Anterior cingulate cortex (tissue), 58 donors: ENCODE results near the gene GSK3A.
A peak's percentile ranks its signal among the peaks of the same experiment; 100 is the strongest.
"Not testable (repeated sequence)": the region's sequence is repeated elsewhere in the genome, so short reads cannot be mapped to it uniquely, and the experiment has no call there.

Experiments used
- DNase-seq, 58 donors: peaks; one replicate each; lab custom pipeline; 2025; lab: John Stamatoyannopoulos, UW

Gene GSK3A

GRCh38 chr19:42269478-42270345 lies 27.3 kb upstream of the GSK3A start:
- peak in 1 of 58 donors; percentile 18 for DNase-seq

GRCh38 chr19:42268704-42269477 lies 26.5 kb upstream of the GSK3A start, which contains the start of gene CIC:
TSS of gene CIC (plus strand) at chr19:42269252. CDS start at chr19:42271784, 2,532 bp downstream.
- peak; percentile 98 to 100 (median 100) for DNase-seq

DNA sequence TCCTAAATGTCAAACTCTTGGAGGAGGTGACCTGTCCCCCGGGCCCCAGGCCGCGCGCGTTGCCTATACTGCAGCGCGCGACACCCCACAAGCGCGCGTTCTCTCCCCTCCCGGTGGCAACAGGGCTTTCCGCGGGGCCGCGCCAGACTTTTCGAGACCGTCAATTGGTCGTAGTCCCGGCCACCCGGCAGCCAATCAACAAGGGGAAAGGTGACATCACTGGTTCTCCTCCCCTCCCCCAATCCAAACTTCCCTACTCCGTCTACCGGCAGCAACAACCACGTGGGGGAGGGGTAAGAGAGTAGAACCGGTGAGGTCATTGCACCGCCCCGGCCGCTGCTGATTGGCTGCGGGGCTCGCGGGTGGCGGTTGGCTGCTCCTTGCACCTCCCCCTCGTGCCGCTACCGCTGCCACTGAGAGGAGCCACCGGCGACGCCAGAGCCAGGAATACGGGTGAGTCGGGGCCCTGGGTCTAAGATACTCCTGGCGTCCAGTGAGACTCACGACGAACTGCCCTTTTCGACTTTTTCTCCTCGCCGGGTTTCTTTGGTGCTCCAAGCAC lies 25.8 kb upstream of the GSK3A start:
- peak; percentile 97 to 100 (median 100) for DNase-seq

- no peak for DNase-seq
These were observed 25.3 kb upstream of the GSK3A start for GRCh38 chr19:42267644-42268141.

GRCh38 chr19:42266928-42267603 lies 24.7 kb upstream of the GSK3A start:
- not testable (repeated sequence) for DNase-seq

DNA sequence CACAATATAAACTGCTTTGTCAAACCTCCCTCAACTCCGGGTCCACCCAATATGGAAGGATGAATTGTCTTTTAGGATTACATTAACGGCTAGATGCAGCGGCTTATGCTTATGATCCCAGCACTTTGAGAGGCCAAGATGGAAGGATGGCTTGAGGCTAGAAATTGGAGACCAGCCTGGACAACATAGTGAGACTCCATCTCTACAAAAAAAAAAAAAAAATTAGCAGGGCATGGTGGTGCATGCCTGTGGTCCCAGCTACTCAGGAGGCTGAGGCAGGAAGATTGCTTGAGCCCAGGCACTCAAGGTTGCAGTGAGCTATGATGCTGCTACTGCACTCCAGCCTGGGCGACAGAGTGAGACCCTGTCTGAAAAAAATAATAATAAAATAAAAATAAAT lies 23.7 kb upstream of the GSK3A start:
- DNase-seq, result not testable (repeated sequence)

DNA sequence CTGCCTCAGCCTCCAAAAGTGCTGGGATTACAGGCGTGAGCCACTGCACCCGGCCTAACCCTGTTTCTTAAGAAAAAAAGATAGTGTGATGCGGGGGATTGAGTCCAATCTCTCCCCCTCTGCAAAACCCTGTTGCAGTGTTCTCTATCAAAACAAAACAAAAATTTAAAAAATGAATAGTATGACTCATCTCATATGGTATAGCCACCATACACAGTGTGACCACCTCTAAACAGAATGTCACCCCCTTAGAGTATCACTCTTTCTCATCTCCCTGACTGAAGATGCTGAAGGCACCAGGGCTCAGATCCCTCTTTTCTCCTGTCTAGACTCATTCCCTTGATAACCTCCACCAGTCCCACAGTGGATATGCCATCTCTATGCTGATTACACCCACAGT lies 19.4 kb upstream of the GSK3A start:
- DNase-seq, result no peak

DNA sequence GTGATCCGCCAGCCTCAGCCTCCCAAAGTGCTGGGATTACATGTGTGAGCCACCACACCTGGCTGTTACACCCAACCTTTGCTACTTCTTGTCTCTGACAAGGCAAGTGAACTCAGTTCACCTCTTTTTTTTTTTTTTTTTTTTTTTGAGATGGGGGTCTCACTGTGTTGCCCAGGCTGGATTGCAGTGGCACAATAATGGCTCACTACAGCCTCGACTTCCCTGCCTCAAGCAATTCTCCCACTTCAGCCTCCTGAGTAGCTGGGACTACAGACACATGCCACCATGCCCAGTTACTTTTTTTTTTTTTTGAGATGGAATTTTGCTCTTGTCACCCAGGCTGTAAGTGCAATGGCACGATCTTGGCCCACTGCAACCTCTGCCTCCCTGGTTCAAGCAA lies 15.4 kb upstream of the GSK3A start:
- not testable (repeated sequence) for DNase-seq

DNA sequence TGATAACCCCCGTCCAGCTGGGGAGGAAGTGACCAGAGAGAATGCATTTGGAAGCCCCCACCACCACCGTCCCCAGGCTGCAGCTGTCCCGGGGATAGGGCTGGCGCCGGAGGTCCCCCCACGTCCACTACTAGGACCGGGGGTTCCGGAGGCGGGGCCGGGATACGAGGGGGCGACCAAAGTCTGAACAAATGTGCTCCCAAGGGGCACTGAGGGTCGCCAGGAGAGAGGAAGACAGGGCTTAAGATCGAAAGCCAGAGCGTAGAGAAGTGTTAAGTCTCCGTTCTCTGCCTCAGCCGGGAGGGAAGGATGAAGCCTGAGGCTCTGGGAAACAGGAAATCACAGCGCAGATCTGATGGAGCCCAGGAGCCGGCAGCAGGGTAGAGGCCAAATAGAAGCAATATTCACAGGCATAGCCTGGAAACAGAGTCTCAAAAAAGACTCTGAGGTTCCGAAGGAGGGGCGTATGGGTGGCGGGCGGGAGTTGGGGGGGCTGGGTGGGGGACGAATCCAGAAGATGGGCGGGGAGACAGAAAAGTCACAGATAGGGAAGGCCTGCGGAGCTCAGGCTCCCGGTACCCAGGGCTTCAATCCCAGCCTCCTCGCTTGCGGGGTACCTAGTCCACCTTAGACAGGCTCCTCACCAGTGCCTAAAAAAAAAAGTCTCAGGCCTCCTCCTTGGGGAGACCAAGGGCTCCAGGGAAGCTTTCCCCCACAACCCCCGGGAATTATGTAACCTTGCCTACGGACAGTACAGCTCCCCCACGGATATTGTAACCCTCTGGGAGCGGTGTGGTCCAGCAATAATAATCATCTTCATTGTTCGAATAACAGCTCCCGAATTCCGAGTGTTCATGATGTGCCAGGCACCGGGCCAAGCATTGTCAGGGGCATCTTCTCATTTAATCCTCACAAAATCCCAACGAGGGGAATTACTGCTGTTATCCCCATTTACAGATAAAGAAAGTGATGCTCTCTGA lies 13.7 kb upstream of the GSK3A start:
- peak in 40 of 58 donors; percentile 18 to 80 (median 55) for DNase-seq

GRCh38 chr19:42254850-42255765 lies 12.7 kb upstream of the GSK3A start, which contains the start of gene ERF:
TSS of gene ERF (minus strand) at chr19:42255128. CDS start at chr19:42254999, 129 bp downstream.
- peak; percentile 31 to 96 (median 91) for DNase-seq

- peak in 55 of 58 donors; percentile 23 to 88 (median 72) for DNase-seq
These were observed 11.9 kb upstream of the GSK3A start for GRCh38 chr19:42254089-42254849.

DNA sequence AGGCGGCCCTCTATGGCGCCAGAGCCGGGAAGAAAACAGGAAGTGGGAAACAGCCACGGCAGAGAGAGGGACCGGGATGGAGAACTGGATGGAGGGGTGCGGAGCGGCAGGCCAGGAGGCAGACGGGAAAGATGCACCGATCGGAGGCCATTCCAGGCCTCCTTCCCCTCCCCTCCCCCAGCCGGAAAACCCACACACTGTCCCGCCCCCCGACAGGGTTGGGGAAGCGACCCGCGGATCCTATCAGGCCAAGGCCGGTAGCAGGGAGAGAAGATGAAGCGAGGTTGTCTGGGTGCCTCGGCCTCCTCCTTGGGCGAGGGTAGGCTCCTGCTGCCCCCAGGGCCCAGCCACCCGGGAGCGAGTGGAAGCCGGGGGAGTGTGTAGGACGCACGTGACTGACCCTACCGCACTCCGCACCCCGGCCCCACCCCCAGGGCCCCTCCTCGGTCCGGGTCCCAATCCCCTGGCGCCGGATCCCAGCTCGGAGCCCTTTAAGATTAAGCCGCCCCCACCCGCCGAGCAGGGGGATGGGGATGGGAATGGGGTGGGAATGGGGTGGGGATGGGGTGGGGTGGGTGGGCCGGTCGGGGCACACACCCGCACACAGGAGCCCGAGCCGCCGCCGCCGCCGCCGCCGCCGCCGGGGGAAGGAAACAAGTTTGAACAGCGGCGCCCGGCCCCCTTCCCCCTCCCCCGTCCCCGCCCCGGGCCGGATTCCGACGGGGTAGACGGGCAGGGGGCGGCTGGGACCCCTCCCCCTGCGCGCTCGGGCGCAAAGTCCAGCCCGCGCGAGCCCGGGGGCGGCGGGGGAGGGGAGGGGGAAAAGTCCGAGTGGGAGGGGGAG lies 11.1 kb upstream of the GSK3A start:
- DNase-seq, result peak in 41 of 58 donors; percentile 29 to 75 (median 54)

GRCh38 chr19:42252365-42253244 lies 10.2 kb upstream of the GSK3A start:
- DNase-seq, result peak; percentile 48 to 94 (median 84)

DNA sequence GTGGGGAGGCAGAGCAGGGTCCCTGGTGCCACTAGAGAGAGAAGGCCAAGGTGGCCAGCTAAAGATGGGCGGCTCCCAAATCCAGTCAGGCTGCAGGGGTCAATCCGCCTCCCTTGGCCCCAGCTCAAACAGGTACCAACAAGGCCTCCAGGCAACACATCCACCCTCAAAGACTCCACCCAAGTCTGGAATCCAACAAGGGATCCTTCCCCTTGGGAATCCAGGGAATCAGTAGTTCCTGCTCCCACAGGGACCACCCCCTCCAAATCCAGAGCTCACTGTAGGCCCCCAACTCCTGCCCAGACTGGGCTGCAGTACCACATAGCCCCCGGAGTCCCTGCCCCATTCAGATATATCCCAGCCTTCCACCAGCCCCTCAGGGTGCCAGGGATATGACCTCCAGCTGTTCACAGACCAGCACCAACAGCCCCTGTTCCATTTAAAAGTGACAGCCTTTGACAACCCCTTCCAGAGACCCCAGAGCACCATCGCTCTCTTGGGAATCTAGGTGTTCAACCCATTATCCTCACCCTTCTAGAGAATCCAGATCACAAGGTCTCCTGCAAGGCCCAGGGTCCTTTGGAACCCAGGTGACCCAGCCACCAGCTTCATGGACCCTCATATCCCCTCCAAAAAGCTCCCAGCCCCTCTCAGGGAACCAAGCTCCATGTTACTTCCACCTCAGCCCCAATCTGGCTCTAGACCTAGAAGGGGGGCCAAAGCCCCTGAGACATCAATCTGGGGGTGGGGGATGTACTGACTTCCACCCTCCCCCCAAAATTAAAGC lies 9.4 kb upstream of the GSK3A start:
- peak in 2 of 58 donors; percentile 18 to 42 for DNase-seq
